ENCODE measurements around the gene TMEM134.
"Not testable (repeated sequence)": the region's sequence is repeated elsewhere in the genome, so short reads cannot be mapped to it uniquely, and the experiment has no call there.

TMEM134 gene

GRCh38 chr11:67483831-67484665 is 15.0 kb upstream of the TMEM134 start:
- DNase-seq, result peak; percentile 78

GRCh38 chr11:67482827-67483798 is 14.1 kb upstream of the TMEM134 start, which contains the start of gene AIP:
TSS of gene AIP (plus strand) at chr11:67483026. CDS start at chr11:67483159, 133 bp downstream.
- DNase-seq, result peak; percentile 96

DNA sequence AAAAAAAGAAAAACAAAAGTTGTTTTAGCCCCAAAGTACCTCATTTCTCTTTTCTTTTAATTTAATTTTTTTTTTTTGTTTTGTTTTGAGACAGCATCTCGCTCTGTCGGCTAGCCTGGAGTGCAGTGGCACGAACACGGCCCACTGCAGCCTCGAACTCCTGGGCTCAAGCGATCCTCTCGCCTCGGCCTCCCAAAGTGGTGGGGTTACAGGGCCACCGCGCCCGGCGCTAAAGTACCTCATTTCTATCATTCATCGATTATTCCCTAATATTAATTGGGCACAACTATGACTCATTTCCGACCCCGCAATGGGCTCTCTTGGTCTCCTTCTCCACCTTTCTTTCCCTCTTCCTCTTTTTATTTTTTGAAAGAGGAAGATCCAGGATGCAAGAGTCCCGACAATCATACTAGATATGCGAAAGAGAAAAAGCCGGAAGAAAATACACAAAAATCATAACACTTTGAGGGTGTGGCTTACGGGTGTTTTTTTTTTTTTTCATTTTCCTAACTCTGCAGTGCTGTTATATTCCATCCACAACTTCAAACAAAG is 13.3 kb upstream of the TMEM134 start:
- DNase-seq, result no peak

DNA sequence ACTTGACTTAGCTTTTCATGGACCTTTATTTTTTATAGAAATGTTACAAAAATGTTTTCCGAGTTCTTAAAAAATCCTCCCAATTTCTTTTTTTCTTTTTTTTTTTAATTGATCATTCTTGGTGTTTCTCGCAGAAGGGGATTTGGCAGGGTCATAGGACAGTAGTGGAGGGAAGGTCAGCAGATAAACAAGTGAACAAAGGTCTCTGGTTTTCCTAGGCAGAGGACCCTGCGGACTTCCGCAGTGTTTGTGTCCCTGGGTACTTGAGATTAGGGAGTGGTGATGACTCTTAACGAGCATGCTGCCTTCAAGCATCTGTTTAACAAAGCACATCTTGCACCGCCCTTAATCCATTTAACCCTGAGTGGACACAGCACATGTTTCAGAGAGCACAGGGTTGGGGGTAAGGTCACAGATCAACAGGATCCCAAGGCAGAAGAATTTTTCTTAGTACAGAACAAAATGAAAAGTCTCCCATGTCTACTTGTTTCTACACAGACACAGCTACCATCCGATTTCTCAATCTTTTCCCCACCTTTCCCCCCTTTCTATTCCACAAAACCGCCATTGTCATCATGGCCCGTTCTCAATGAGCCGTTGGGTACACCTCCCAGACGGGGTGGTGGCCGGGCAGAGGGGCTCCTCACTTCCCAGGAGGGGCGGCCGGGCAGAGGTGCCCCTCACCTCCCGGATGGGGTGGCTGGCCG is 8.4 kb upstream of the TMEM134 start:
- DNase-seq, result not testable (repeated sequence)

DNA sequence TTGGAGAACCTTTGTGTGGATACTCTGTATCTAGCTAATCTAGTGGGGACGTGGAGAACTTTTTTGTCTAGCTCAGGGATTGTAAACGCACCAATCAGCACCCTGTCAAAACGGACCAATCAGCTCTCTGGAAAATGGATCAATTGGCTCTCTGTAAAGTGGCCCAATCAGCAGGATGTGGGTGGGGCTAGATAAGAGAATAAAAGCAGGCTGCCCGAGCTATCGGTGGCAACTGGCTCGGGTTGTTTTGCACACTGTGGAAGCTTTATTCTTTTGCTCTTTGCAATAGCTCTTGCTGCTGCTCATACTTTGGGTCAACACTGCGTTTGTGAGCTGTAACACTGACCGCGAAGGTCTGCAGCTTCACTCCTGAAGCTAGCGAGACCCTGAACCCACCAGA is 7.6 kb upstream of the TMEM134 start:
- not testable (repeated sequence) for DNase-seq

- no peak for DNase-seq
Observed at GRCh38 chr11:67472882-67473281, 3.8 kb upstream of the TMEM134 start.

GRCh38 chr11:67470337-67471002 is 1.4 kb upstream of the TMEM134 start:
- DNase-seq, result no peak

DNA sequence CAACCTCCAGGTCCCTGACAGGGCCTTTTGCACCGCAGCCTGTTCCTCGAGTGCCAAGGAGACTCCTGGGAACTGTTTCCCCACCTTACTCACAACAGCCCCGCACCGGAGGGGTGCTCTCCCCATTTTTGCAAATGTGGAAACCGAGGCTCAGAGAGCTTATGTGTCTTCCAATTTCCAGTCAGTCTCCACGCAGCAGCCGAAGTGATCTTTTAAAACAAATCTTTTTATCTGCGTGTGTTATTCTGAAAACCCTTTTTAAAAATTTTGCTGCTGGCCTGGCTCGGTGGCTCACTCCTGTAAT is 409 bp upstream of the TMEM134 start:
- no peak for DNase-seq

DNA sequence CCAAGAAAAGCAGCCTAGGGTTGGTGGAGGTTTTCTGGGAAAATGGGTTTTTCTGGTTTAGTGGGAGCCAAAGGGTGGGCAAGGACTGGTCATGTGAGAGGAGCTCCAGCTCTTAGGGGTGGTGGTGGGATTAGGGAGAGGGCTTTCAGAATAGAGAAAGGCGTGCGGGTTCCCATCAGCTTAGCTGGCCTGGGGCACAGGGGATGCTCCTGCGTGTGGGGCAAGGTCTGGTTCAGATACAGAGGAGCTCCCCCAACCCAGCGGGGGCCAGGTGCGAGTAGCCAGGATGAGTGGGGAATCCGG is 644 bp downstream of the TMEM134 start:
- DNase-seq, result no peak

GRCh38 chr11:67468056-67468455 is 995 bp downstream of the TMEM134 start:
- no peak for DNase-seq

- DNase-seq, result no peak
Observed at GRCh38 chr11:67466962-67467771, 1.9 kb downstream of the TMEM134 start.

DNA sequence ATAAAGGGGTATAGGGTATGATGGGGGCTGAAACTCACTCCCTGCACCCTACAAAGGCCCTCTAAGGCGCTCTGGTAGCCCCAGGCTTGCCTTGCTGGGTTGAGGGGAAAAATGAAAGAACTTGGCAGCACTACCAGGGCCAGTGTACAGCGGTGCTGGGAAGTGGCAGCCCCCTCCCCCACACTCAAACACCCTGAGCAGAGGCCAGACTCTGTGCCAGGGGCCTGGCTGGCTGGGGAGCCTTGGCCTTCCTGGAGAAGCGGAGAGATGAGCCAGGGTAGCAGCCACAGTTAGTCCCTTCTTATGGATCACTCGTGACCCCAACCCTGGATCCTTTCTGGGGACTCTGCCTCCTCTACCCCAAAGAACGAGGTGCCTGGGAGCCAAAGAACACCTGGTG is 2.7 kb downstream of the TMEM134 start:
- DNase-seq, result no peak

GRCh38 chr11:67465530-67465929 is 3.5 kb downstream of the TMEM134 start:
- not testable (repeated sequence) for DNase-seq

DNA sequence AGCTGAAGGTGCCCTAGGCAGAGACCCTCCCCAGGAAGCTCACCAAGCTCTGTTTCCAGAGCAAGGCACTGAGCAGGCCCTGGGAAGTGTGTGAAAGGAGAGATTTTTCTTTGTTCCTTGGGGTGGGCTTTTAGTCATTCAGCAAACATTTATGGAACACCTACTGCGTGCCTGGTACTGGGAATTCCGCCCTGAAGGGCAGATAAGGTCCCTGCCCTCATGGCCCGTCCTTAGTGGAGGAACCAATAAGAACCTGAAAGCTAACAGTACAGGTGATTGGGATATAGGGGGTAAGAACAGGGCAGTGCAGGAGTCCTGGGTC is 3.9 kb downstream of the TMEM134 start:
- DNase-seq, result no peak

- peak; percentile 94 for DNase-seq
Observed at GRCh38 chr11:67464411-67465188, 4.5 kb downstream of the TMEM134 start.

- no peak for DNase-seq
Observed at GRCh38 chr11:67463680-67464410, 5.2 kb downstream of the TMEM134 start.

DNA sequence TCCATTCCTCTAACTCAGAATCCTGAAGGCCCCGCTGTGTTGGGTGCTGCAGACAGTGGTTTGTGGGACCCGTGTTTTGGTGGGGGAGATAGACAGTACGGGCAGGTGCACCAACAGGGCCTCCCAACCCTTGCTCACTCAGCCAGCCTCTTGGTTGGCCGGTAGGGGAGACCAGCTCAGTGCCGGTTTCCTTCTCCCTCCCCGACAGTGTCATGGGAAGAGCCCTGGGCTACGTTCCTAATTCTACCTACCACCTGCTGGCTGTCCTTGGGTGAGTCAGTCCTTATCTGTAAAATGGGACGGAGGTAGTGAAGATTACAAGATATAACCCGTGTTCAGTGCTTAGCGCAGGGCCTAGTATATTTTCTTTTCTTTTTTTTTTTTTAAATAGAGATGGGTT is 5.9 kb downstream of the TMEM134 start:
- DNase-seq, result no peak

- DNase-seq, result no peak
Observed at GRCh38 chr11:67458266-67458665, 10.8 kb downstream of the TMEM134 start.

DNA sequence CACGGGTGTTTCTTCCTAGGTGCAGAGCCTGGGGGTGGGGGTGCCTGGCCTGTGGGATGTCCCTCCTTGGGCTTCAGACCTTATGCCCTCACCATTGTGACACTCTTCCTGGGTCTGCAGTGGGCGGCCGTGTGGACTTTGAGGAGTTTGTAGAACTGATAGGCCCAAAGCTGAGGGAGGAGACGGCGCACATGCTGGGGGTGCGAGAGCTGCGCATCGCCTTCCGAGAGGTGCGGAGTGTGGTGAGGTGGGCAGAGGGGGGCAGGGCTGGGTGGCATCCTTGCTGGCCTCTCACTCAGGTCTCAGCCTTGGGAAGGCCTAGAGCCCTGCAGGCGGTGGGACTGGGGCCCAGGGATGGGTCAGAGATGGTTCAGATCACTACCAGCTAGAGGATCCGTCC is 11.6 kb downstream of the TMEM134 start:
- no peak for DNase-seq

DNA sequence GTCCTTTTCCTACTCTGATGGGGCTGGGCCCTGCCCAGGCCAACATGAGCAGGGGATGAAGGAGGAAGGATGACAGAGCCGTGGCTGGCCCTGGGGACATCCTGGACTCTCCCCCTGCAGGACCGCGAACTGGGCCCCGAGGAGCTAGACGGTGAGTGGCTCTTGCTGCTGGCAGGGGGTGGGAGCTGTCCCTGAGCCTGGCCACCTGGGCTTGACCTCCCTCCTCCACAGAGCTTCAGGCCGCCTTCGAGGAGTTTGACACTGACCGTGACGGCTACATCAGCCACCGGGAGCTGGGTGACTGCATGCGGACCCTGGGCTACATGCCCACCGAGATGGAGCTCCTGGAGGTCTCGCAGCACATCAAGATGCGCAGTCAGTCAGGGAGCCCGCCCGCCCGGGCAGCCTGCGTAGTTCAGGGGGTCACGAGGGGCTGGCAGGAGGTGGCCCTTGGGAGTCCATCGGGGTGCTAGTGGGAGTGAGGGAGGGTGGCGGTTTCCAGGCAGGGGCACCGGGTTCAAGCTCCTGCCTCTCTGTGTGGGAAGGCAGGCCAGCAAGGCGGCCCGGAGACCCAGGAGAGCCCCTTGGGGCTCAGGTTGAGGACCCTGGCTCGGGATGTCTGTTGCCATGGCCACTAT is 12.9 kb downstream of the TMEM134 start:
- no peak for DNase-seq

All from activated CD8-positive, alpha-beta memory T cell treated with anti-CD3 and anti-CD28 coated beads, Interleukin-2, amount 50 U/mL, for 48 hours (primary cell).